ENCODE results near the gene CSNK1G2. TPM values are rescaled to one million over a fixed set of nuclear protein-coding genes. Genes with fewer than 3 reads are reported as not detected.
A peak's percentile ranks its signal among the peaks of the same experiment; 100 is the strongest.

CSNK1G2 gene
- total RNA-seq, 3 donors from 2014 or later = 31.5 to 76.7 (median 68.2) TPM

GRCh38 chr19:2022289-2022688 lies 81.3 kb downstream of the CSNK1G2 start:
- DNase-seq (ENCODE audit: low spot score in 2 of 2) = no peak
- intact Hi-C loops (cut with DNase I; ENCODE audit: low total_unique reads) = no loop called here
- H3K27me3 ChIP-seq = no peaks in the 10 kb centered on the region
- H3K4me3 ChIP-seq = no peak overlapping the region
- no peaks in the 10 kb centered on the region for H3K4me1 ChIP-seq
- H3K36me3 ChIP-seq = no peaks in the 10 kb centered on the region
- no peak overlapping the region for H3K27ac ChIP-seq
- TF ChIP-seq POLR2AphosphoS5 (IDR thresholded peaks at IDR 0.05) (no peak), CTCF (IDR thresholded peaks at IDR 0.05) (no peak), POLR2A (IDR thresholded peaks at IDR 0.05) (no peak)
- H3K9me3 ChIP-seq = peaks cover 4 to 7% of the 10 kb centered on the region in 2 donors

DNA sequence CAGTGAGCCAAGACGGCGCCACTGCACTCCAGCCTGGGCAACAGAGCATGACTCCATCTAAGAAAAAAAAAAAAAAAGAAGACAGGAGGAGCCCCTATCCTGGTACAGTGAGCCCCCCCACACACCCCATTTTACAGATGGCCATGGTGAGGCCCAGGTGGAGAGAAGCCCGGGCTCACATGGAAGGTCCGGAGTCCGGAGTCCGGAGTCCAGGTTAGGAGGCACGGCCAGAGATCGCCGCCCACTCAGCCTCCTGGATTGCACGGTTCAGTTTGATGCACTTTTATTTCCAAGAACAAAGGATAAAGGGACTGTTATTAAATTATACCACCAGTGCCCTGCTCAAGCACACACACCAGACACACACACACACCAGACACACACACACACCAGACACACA lies 85.8 kb downstream of the CSNK1G2 start:
- TF ChIP-seq CTCF (IDR thresholded peaks at IDR 0.05) (no peak), POLR2A (IDR thresholded peaks at IDR 0.05) (no peak), POLR2AphosphoS5 (IDR thresholded peaks at IDR 0.05) (no peak)
- peak overlapping the region; percentile 72 to 76 for H3K27ac ChIP-seq

DNA sequence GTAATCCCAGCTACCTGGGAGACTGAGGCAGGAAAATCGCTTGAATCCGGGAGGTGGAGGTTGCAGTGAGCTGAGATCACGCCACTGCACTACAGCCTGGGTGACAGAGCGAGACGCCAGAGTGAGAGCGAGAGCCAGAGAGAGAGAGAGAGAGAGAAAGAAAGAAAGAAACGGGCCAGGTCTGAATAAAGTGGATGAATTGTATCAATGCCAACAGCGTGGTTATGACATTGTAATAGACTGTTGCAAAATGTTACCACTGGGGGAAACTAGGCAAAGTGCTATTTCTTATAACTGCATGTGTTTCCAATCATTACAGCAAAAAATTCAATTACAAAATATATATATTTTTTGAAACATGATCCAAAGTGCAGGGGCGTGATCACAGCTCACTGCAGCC lies 86.4 kb downstream of the CSNK1G2 start:
- DNase-seq (ENCODE audit: low spot score in 2 of 2) = no peak
- peaks cover 4 to 7% of the 10 kb centered on the region in 2 donors for H3K9me3 ChIP-seq
- H3K36me3 ChIP-seq = no peaks in the 10 kb centered on the region
- H3K27ac ChIP-seq = peak overlapping the region; percentile 72 to 76
- peak; percentile 8 to 42 (median 14) for TF ChIP-seq CTCF (IDR thresholded peaks at IDR 0.05)
- TF ChIP-seq POLR2A (IDR thresholded peaks at IDR 0.05) = no peak
- TF ChIP-seq POLR2AphosphoS5 (IDR thresholded peaks at IDR 0.05) = peak in 1 of 3 donors; percentile 16
- H3K27me3 ChIP-seq = no peaks in the 10 kb centered on the region
- intact Hi-C loops (cut with DNase I; ENCODE audit: low total_unique reads) = no loop called here
- H3K4me3 ChIP-seq = no peak overlapping the region
- peaks cover 6 to 21% of the 10 kb centered on the region in 2 donors for H3K4me1 ChIP-seq

More for the DNA sequence above, 85.8 kb downstream of the CSNK1G2 start:
- Histone ChIP-seq H3K27me3 (no peaks in the 10 kb centered on the region), H3K4me3 (no peak overlapping the region), H3K9me3 (peaks cover 4 to 7% of the 10 kb centered on the region in 2 donors), H3K36me3 (no peaks in the 10 kb centered on the region), H3K4me1 (peaks cover 6 to 17% of the 10 kb centered on the region in 2 donors)
- intact Hi-C loops (cut with DNase I; ENCODE audit: low total_unique reads) = no loop called here
- DNase-seq (ENCODE audit: low spot score in 2 of 2) = no peak

Other genes starting within 250 kb of the CSNK1G2 start
- gene ONECUT3, start 187.7 kb upstream of the CSNK1G2 start, total RNA-seq = not detected
- 1 to 10 TPM in 2 of 3 donors, under 1 TPM in 1; 0.66 to 1.4 (median 1.0) TPM for gene ATP8B3, start 128.9 kb upstream of the CSNK1G2 start, total RNA-seq
- 10 to 100 TPM; 10.4 to 25.2 (median 19.7) TPM for gene REXO1, start 92.7 kb upstream of the CSNK1G2 start, total RNA-seq
- gene KLF16, start 77.6 kb upstream of the CSNK1G2 start, total RNA-seq = 1 to 10 TPM; 2.9 to 4.6 (median 4.1) TPM
- gene ABHD17A, start 55.7 kb upstream of the CSNK1G2 start, total RNA-seq = 10 to 100 TPM; 62.4 to 81.3 (median 76.0) TPM
- 1 to 10 TPM; 1.1 to 5.4 (median 4.9) TPM for gene ADAT3, start 35.8 kb upstream of the CSNK1G2 start, total RNA-seq
- gene SCAMP4, start 35.8 kb upstream of the CSNK1G2 start, total RNA-seq = 10 to 100 TPM; 41.4 to 66.6 (median 44.6) TPM
- gene BTBD2, start 74.5 kb downstream of the CSNK1G2 start, total RNA-seq = 10 to 100 TPM; 52.0 to 67.2 (median 54.4) TPM
- 100 to 1,000 TPM in 1 of 3 donors, 10 to 100 TPM in 2; 94.7 to 170 (median 97.0) TPM for gene MKNK2, start 110.1 kb downstream of the CSNK1G2 start, total RNA-seq
- gene MOB3A, start 155.2 kb downstream of the CSNK1G2 start, total RNA-seq = 10 to 100 TPM; 18.3 to 45.8 (median 29.2) TPM
- gene IZUMO4, start 155.7 kb downstream of the CSNK1G2 start, total RNA-seq = 10 to 100 TPM in 1 of 3 donors, 1 to 10 TPM in 2; 3.6 to 12.8 (median 3.7) TPM
- 10 to 100 TPM; 53.6 to 68.5 (median 54.0) TPM for gene AP3D1, start 210.4 kb downstream of the CSNK1G2 start, total RNA-seq
- gene DOT1L, start 222.8 kb downstream of the CSNK1G2 start, total RNA-seq = 10 to 100 TPM in 1 of 3 donors, 1 to 10 TPM in 2; 7.7 to 10.2 (median 8.0) TPM